ENCODE measurements around the gene FARSB.

GRCh38 chr2:222535477-222535876, 120.4 kb downstream of the FARSB start:
- TF ChIP-seq GATA2 (IDR thresholded peaks at IDR 0.05; ENCODE audit: low read depth, low read length): no peak
- no peak for TF ChIP-seq GATA3 (IDR thresholded peaks at IDR 0.05; ENCODE audit: low read depth, low read length)
